Heart left ventricle (tissue), 13 donors: Measurements from ENCODE around the gene CAVIN4.

Experiments
- POLR2A ChIP-seq, 2 donors: fragments of 450-650 bp; IDR thresholded peaks; one replicate each; pipeline ENCODE4 v1.6.1; 2017; ENCODE audit warnings: antibody characterized with exemption in 2 of 2, mild to moderate bottlenecking in 2 of 2, moderate library complexity in 2 of 2
- TF ChIP-seq, protein P1 (sequence below), 12 donors: fragments of 200-600 bp; sonication (generic) in 4 of 12; IDR thresholded peaks; one replicate each; pipeline versions ENCODE4 v1.5.0 to v1.8.0; 2018 to 2022; ENCODE audit warnings: antibody characterized with exemption in 12 of 12, mild to moderate bottlenecking in 5 of 12
- donor health status: ischemic (EF 13 %, LVEDD 7.1; RV severe dilation, severe dysfunction).
- donor health status: DM: no; HTN: yes; CAD: no.
- donor health status: DM: no; HTN: no; CAD: no.
- donor health status: ischemic (EF 25% LVEDD 6.9; RV normal size, moderate dysfunction).
- donor health status: ischemic (EF 25% LVEDD 5.7; RV mildly dilated, moderate dysfunction).
- donor health status: ischemic (EF 35%, LVEDD 5.7; RV mildly dilated, moderate dysfunction).
- donor health status: nonischemic (EF 11% LVEDD 7.7; RV severe dilation, severe dysfunction).
- donor health status: DM: yes; HTN: yes; CAD: no.
- donor health status: PGD.
- donor health status: ischemic (EF 29% LVEDD 5.4; RV normal size, mild dysfunction).
- donor health status: nonischemic (EF 23%, LVEDD 6.1; RV moderate dilation, normal function).

DNA sequence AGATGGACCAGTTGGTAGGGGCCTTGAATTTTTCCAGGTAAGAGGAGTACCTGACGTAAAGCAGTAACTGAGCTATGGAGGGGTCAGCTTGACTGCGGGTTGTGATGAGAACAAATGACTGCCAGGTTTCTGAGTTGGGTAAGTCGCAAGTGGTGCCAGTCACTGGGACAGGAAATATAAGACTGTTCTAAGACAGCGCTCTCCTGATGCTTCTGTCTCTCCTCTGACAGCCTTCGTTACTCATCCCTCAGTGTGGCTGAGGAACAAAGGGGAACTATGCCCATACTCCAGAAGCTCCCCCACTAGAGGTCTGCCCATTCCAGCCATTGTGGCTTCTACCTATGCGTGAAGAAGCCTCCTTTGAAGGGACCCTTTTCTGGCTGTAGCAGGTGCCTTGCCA is 13.3 kb downstream of the CAVIN4 start:
- TF ChIP-seq, protein P1, sequence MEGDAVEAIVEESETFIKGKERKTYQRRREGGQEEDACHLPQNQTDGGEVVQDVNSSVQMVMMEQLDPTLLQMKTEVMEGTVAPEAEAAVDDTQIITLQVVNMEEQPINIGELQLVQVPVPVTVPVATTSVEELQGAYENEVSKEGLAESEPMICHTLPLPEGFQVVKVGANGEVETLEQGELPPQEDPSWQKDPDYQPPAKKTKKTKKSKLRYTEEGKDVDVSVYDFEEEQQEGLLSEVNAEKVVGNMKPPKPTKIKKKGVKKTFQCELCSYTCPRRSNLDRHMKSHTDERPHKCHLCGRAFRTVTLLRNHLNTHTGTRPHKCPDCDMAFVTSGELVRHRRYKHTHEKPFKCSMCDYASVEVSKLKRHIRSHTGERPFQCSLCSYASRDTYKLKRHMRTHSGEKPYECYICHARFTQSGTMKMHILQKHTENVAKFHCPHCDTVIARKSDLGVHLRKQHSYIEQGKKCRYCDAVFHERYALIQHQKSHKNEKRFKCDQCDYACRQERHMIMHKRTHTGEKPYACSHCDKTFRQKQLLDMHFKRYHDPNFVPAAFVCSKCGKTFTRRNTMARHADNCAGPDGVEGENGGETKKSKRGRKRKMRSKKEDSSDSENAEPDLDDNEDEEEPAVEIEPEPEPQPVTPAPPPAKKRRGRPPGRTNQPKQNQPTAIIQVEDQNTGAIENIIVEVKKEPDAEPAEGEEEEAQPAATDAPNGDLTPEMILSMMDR (IDR thresholded peaks at IDR 0.05): no peak
- no peak for TF ChIP-seq POLR2A (IDR thresholded peaks at IDR 0.05)
